Coronary artery (tissue), 2 donors: ENCODE data around the gene ARL16.
"Not testable (repeated sequence)": the region's sequence is repeated elsewhere in the genome, so short reads cannot be mapped to it uniquely, and the experiment has no call there.

Source experiments
- DNase-seq: peaks from one replicate; pipeline ENCODE4 v3.0.0-alpha.2; 2017; ENCODE audit warnings: low spot score
- H3K27ac ChIP-seq, 2 donors: fragments of 200-600 bp; sonication (generic); one replicate each; pipeline ENCODE4 v1.5.1; 2016 to 2019
- H3K4me3 ChIP-seq: fragments of 200-600 bp; sonication (generic); 2 replicates; pipeline ENCODE4 v1.5.1; 2016; ENCODE audit warnings: mild to moderate bottlenecking, moderate library complexity
- CTCF ChIP-seq: fragments of 200-600 bp; sonication (generic); IDR thresholded peaks from one replicate; pipeline ENCODE4 v1.5.1; 2019; ENCODE audit warnings: antibody characterized with exemption

The ARL16 gene

GRCh38 chr17:81683208-81683583 lies 401 bp downstream of the ARL16 start:
- Histone ChIP-seq H3K27ac (peak overlapping the region; percentile 83 to 92), H3K4me3 (peak overlapping the region; percentile 98)
- TF ChIP-seq CTCF: no peak
- no peak for DNase-seq

- peak overlapping the region in 1 of 2 donors; percentile 92 for H3K27ac ChIP-seq
- H3K4me3 ChIP-seq: peak overlapping the region; percentile 98
- DNase-seq: no peak
- no peak for TF ChIP-seq CTCF
Observed at GRCh38 chr17:81682565-81683207, 911 bp downstream of the ARL16 start.

- no peak for TF ChIP-seq CTCF
- no peak overlapping the region for H3K4me3 ChIP-seq
- no peak for DNase-seq
- no peak overlapping the region for H3K27ac ChIP-seq
Observed at GRCh38 chr17:81681672-81682071, 1.9 kb downstream of the ARL16 start.

- H3K27ac ChIP-seq: no peak overlapping the region
- H3K4me3 ChIP-seq: no peak overlapping the region
- TF ChIP-seq CTCF: no peak
- no peak for DNase-seq
Observed at GRCh38 chr17:81680150-81680549, 3.4 kb downstream of the ARL16 start.

- no peak overlapping the region for H3K27ac ChIP-seq
- no peak for TF ChIP-seq CTCF
Observed at GRCh38 chr17:81676906-81677305, 6.7 kb downstream of the ARL16 start.

GRCh38 chr17:81675515-81676221 lies 7.9 kb downstream of the ARL16 start:
- H3K4me3 ChIP-seq, DNase-seq, H3K27ac ChIP-seq: not testable (repeated sequence)
- TF ChIP-seq CTCF: peak; percentile 54

More at GRCh38 chr17:81676906-81677305, 6.7 kb downstream of the ARL16 start:
- H3K4me3 ChIP-seq: no peak overlapping the region
- no peak for DNase-seq
